Loucy (cell line): ENCODE measurements around the gene WWOX.
"Not testable (repeated sequence)": the region's sequence is repeated elsewhere in the genome, so short reads cannot be mapped to it uniquely, and the experiment has no call there.

Experiments
- H2AFZ ChIP-seq: fragments of 200-600 bp; sonication (generic); 2 replicates; pipeline ENCODE4 v1.6.0; 2016; ENCODE audit warnings: antibody characterized with exemption, mild to moderate bottlenecking, low read length, moderate library complexity
- H3F3A ChIP-seq: fragments of 200-600 bp; 2 replicates; pipeline ENCODE4 v1.6.0; 2016; ENCODE audit warnings: antibody characterized with exemption, low read depth, mild to moderate bottlenecking
- H3K27me3 ChIP-seq: fragments of 200-600 bp; sonication (generic); 2 replicates; pipeline ENCODE4 v1.6.1; 2014; ENCODE audit warnings: low read length, mild to moderate bottlenecking; ENCODE audit not compliant: insufficient read depth, poor library complexity, severe bottlenecking
- H3K36me3 ChIP-seq: fragments of 200-600 bp; sonication (generic); 2 replicates; pipeline ENCODE4 v1.6.1; 2016; ENCODE audit warnings: low read length; ENCODE audit not compliant: insufficient read depth
- H3K4me1 ChIP-seq: fragments of 200-600 bp; sonication (generic); 2 replicates; pipeline ENCODE4 v1.5.1; 2014; ENCODE audit warnings: low read length, mild to moderate bottlenecking; ENCODE audit not compliant: insufficient read depth, poor library complexity, severe bottlenecking
- H3K4me2 ChIP-seq: fragments of 200-600 bp; sonication (generic); 2 replicates; pipeline ENCODE4 v1.6.0; 2014; ENCODE audit warnings: antibody characterized with exemption, low read length, low read depth, mild to moderate bottlenecking; ENCODE audit not compliant: poor library complexity, severe bottlenecking
- H3K4me3 ChIP-seq: fragments of 200-600 bp; sonication (generic); 2 replicates; pipeline ENCODE4 v1.5.1; 2014; ENCODE audit warnings: low read length, mild to moderate bottlenecking, mixed read lengths; ENCODE audit not compliant: poor library complexity, severe bottlenecking
- H3K79me2 ChIP-seq: fragments of 200-600 bp; sonication (generic); 2 replicates; pipeline ENCODE4 v1.6.1; 2014; ENCODE audit warnings: low read length; ENCODE audit not compliant: insufficient read depth
- H3K9ac ChIP-seq: fragments of 200-600 bp; sonication (generic); 2 replicates; pipeline ENCODE4 v1.6.0; 2014; ENCODE audit warnings: mild to moderate bottlenecking, low read depth, low read length, moderate library complexity; ENCODE audit not compliant: poor library complexity, severe bottlenecking
- H3K9me2 ChIP-seq: fragments of 200-600 bp; sonication (generic); replicated peaks from 2 replicates; pipeline ENCODE4 v1.6.1; 2016; ENCODE audit warnings: low read depth, low read length, mixed read lengths
- H3K9me3 ChIP-seq: fragments of 200-600 bp; sonication (generic); 2 replicates; pipeline ENCODE4 v1.6.1; 2014; ENCODE audit warnings: mild to moderate bottlenecking, antibody characterized with exemption, low read length, low read depth; ENCODE audit not compliant: insufficient read depth
- H4K20me1 ChIP-seq: fragments of 200-600 bp; sonication (generic); 2 replicates; pipeline ENCODE4 v1.6.0; 2014; ENCODE audit warnings: antibody characterized with exemption, low read length, mild to moderate bottlenecking; ENCODE audit not compliant: insufficient read depth, poor library complexity, severe bottlenecking
- CTCF ChIP-seq: fragments of 200-600 bp; sonication (generic); conservative IDR thresholded peaks from 2 replicates; pipeline ENCODE4 v1.5.1; 2014; ENCODE audit warnings: mild to moderate bottlenecking, antibody characterized with exemption, low read length
- EZH2phosphoT487 ChIP-seq: fragments of 200-600 bp; IDR thresholded peaks from 2 replicates; pipeline ENCODE4 v1.6.1; 2018; ENCODE audit warnings: antibody characterized with exemption, mild to moderate bottlenecking, moderate library complexity, borderline replicate concordance

Gene WWOX

GRCh38 chr16:79215289-79215688 is 1115.8 kb downstream of the WWOX start:
- no peak overlapping the region for H3K4me3 ChIP-seq
- H4K20me1 ChIP-seq: no peaks in the 10 kb centered on the region
- no peaks in the 10 kb centered on the region for H3K9me2 ChIP-seq
- H3K9me3 ChIP-seq: no peaks in the 10 kb centered on the region
- no peaks in the 10 kb centered on the region for H3K27me3 ChIP-seq
- H3K79me2 ChIP-seq: no peaks in the 10 kb centered on the region
- H3K9ac ChIP-seq: no peak overlapping the region
- no peaks in the 10 kb centered on the region for H3F3A ChIP-seq
- no peak for TF ChIP-seq CTCF
- no peak for TF ChIP-seq EZH2phosphoT487
- H2AFZ ChIP-seq: no peak overlapping the region
- no peak overlapping the region for H3K4me2 ChIP-seq
- H3K36me3 ChIP-seq: no peaks in the 10 kb centered on the region
- H3K4me1 ChIP-seq: peaks cover 20% of the 10 kb centered on the region

GRCh38 chr16:79217375-79218011 is 1118.0 kb downstream of the WWOX start:
- H3K9me2 ChIP-seq: no peaks in the 10 kb centered on the region
- H3K79me2 ChIP-seq: no peaks in the 10 kb centered on the region
- peaks cover 20% of the 10 kb centered on the region for H3K4me1 ChIP-seq

GRCh38 chr16:79218351-79218750 is 1118.9 kb downstream of the WWOX start:
- Histone ChIP-seq H4K20me1 (no peaks in the 10 kb centered on the region), H3K9me2 (no peaks in the 10 kb centered on the region), H3K9ac (no peak overlapping the region), H3K9me3 (no peaks in the 10 kb centered on the region), H3F3A (no peaks in the 10 kb centered on the region), H3K4me2 (peak overlapping the region; percentile 2), H3K27me3 (no peaks in the 10 kb centered on the region), H3K79me2 (no peaks in the 10 kb centered on the region), H3K4me3 (no peak overlapping the region), H3K36me3 (no peaks in the 10 kb centered on the region), H3K4me1 (peaks cover 17% of the 10 kb centered on the region), H2AFZ (no peak overlapping the region)
- TF ChIP-seq EZH2phosphoT487 (no peak), CTCF (no peak)

More at GRCh38 chr16:79217375-79218011, 1118.0 kb downstream of the WWOX start:
- no peak overlapping the region for H3K4me3 ChIP-seq
- H2AFZ ChIP-seq: no peak overlapping the region
- no peaks in the 10 kb centered on the region for H3K9me3 ChIP-seq
- H3K27me3 ChIP-seq: no peaks in the 10 kb centered on the region
- H3K4me2 ChIP-seq: peak overlapping the region; percentile 52
- no peaks in the 10 kb centered on the region for H4K20me1 ChIP-seq
- TF ChIP-seq EZH2phosphoT487 (no peak), CTCF (no peak)
- no peaks in the 10 kb centered on the region for H3F3A ChIP-seq
- no peaks in the 10 kb centered on the region for H3K36me3 ChIP-seq
- no peak overlapping the region for H3K9ac ChIP-seq

- not testable (repeated sequence) for H2AFZ ChIP-seq, H3K9me2 ChIP-seq, H3F3A ChIP-seq, H3K9ac ChIP-seq, H3K36me3 ChIP-seq, H3K4me2 ChIP-seq, H3K4me1 ChIP-seq, H3K9me3 ChIP-seq, H3K4me3 ChIP-seq, H3K27me3 ChIP-seq, H3K79me2 ChIP-seq, H4K20me1 ChIP-seq
These were observed 1126.5 kb downstream of the WWOX start for GRCh38 chr16:79225994-79226393.
